GM10847 (cell line): ENCODE results near the gene NLGN1.

Experiments
- POLR2A ChIP-seq: IDR thresholded peaks from 2 replicates; pipeline ENCODE4 v1.6.1; 2011; ENCODE audit not compliant: insufficient read length; ENCODE audit errors: extremely low read depth

Gene NLGN1

GRCh38 chr3:173893835-173894234 lies 496.3 kb downstream of the NLGN1 start:
- TF ChIP-seq POLR2A = no peak

- TF ChIP-seq POLR2A = no peak
Measured at GRCh38 chr3:173897631-173898030, 500.1 kb downstream of the NLGN1 start.

- no peak for TF ChIP-seq POLR2A
Measured at GRCh38 chr3:173901649-173902048, 504.1 kb downstream of the NLGN1 start.

GRCh38 chr3:173902401-173902800 lies 504.9 kb downstream of the NLGN1 start:
- TF ChIP-seq POLR2A = no peak

GRCh38 chr3:173902871-173903270 lies 505.3 kb downstream of the NLGN1 start:
- no peak for TF ChIP-seq POLR2A

- no peak for TF ChIP-seq POLR2A
Measured at GRCh38 chr3:173905381-173905780, 507.8 kb downstream of the NLGN1 start.

GRCh38 chr3:173911446-173911845 lies 513.9 kb downstream of the NLGN1 start:
- TF ChIP-seq POLR2A = no peak

- TF ChIP-seq POLR2A = no peak
Measured at GRCh38 chr3:173912126-173912525, 514.6 kb downstream of the NLGN1 start.

- no peak for TF ChIP-seq POLR2A
Measured at GRCh38 chr3:173913397-173913796, 515.9 kb downstream of the NLGN1 start.

GRCh38 chr3:173913974-173914421 lies 516.5 kb downstream of the NLGN1 start:
- TF ChIP-seq POLR2A = no peak

GRCh38 chr3:173916799-173917198 lies 519.3 kb downstream of the NLGN1 start:
- no peak for TF ChIP-seq POLR2A

- TF ChIP-seq POLR2A = no peak
Measured at GRCh38 chr3:173920386-173920785, 522.8 kb downstream of the NLGN1 start.

GRCh38 chr3:173921732-173922131 lies 524.2 kb downstream of the NLGN1 start:
- no peak for TF ChIP-seq POLR2A

- TF ChIP-seq POLR2A = no peak
Measured at GRCh38 chr3:173923204-173923603, 525.7 kb downstream of the NLGN1 start.

- no peak for TF ChIP-seq POLR2A
Measured at GRCh38 chr3:173930251-173930650, 532.7 kb downstream of the NLGN1 start.

- TF ChIP-seq POLR2A = no peak
Measured at GRCh38 chr3:173932624-173933023, 535.1 kb downstream of the NLGN1 start.

- TF ChIP-seq POLR2A = no peak
Measured at GRCh38 chr3:173933113-173933512, 535.6 kb downstream of the NLGN1 start.

GRCh38 chr3:173936316-173936715 lies 538.8 kb downstream of the NLGN1 start:
- no peak for TF ChIP-seq POLR2A
